ENCODE data around the gene YPEL1. TPM values are rescaled to one million over a fixed set of nuclear protein-coding genes. Genes with fewer than 3 reads are reported as not detected.

Gene YPEL1
- total RNA-seq, 4 donors from 2014 or later, result 3.1 to 16.5 (median 8.6) TPM

DNA sequence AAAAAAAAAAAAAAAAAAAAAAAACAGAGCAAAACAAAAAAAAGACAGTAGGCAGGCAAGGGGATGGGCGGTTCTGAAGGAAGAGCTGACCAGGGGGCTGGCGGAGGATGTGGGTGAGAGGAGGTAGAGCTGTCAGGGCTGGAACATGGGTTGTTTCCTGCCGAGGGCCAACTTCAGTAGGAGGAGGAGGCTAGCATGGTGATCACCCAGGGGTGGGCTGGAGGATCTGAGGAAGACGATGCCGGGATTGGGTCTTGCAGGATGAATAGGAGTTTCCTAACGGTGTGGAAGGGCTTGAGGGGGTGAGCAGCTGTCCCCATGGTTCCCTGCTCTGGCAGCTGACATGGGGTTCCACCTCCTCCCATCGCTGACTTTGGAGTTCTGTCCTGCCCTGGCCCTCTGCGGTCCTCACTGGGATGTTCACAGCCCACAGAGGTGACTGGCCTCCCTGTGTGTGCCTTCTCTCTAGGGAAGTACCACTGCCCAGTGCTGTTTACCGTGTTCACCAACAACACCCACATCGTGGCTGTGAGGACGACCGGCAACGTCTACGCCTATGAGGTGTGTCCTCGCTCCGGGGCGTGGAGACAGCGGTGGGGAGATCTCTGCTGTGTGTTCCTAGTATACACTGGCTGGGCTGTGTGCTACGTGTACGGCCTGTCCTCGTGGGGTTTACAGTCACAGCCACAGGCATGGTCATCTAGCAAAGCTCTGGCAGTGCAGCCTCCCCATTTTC, 54.6 kb downstream of the YPEL1 start:
- TF ChIP-seq, protein P1, sequence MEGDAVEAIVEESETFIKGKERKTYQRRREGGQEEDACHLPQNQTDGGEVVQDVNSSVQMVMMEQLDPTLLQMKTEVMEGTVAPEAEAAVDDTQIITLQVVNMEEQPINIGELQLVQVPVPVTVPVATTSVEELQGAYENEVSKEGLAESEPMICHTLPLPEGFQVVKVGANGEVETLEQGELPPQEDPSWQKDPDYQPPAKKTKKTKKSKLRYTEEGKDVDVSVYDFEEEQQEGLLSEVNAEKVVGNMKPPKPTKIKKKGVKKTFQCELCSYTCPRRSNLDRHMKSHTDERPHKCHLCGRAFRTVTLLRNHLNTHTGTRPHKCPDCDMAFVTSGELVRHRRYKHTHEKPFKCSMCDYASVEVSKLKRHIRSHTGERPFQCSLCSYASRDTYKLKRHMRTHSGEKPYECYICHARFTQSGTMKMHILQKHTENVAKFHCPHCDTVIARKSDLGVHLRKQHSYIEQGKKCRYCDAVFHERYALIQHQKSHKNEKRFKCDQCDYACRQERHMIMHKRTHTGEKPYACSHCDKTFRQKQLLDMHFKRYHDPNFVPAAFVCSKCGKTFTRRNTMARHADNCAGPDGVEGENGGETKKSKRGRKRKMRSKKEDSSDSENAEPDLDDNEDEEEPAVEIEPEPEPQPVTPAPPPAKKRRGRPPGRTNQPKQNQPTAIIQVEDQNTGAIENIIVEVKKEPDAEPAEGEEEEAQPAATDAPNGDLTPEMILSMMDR (IDR thresholded peaks at IDR 0.05; ENCODE audit: low read depth), result no peak

GRCh38 chr22:21679383-21679782, 56.2 kb downstream of the YPEL1 start:
- TF ChIP-seq, protein P1 (IDR thresholded peaks at IDR 0.05; ENCODE audit: low read depth), result no peak

DNA sequence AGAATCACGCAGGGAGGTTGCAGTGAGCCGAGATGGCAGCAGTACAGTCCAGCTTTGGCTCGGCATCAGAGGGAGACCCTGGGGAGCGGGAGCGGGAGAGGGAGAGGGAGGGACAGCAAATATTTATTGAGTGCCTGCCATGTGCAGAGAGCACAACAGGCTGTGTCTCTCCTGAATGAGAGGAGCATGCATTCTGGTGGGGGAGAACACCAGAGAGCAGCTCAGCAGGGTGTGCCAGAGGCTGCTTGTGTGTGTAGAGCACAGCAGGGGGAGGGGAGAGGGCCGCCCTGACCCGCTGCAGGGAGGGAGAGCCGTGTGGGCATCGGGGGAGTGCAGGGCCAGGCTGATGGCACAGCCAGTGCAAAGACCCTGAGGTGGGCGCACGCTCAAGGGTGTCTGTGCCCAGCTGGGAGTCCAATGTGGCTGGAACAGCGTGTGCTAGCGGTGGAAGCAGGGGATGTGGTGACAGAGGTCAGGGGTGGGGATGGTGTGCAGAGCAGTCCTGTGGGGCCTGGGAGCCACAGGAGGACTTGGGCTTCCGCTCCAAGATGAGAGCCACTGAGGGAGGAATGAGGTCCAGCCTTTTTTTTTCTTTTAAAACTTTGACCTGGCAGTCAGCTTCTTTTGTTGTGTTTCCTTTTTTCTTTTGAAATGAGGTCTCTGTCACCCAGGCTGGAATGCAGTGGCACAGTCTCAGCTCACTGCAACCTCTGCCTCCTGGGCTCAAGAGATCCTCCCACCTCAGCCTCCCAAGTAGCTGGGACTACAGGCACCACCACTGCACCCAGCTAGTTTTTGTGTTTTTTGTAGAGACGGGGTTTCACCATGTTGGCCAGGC, 57.8 kb downstream of the YPEL1 start:
- TF ChIP-seq, protein P1 (IDR thresholded peaks at IDR 0.05; ENCODE audit: low read depth), result no peak

DNA sequence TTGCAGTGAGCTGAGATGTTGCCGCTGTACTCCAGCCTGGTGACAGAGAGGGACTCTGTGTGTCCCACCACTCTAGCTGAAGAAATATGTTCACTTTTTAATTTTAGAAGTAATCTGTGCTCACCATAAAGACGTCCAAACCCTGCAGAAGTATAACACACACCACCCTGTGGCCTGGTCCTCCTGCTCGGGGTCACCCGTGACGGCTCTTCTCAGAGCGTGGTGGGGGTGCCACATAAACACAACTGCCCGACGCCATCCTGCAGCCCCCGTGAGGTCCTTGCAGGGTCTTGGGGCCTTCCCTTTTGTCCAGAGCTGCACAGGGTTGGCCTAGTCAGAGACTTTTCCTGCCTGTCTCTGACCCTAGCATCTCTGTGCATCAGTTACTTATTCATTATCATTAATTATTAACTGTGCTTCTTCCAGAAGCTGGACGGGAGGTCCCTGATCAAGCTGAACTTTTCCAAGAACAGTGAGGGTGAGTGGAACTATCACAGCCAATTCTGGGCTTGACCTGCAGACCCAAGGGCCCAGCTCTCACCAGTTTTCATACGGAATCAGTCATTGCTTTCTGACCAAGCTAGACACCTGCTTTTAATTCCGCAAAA, 60.9 kb downstream of the YPEL1 start:
- TF ChIP-seq, protein P1 (IDR thresholded peaks at IDR 0.05; ENCODE audit: low read depth), result no peak

GRCh38 chr22:21673534-21674321, 61.9 kb downstream of the YPEL1 start:
- TF ChIP-seq, protein P1 (IDR thresholded peaks at IDR 0.05; ENCODE audit: low read depth), result no peak

DNA sequence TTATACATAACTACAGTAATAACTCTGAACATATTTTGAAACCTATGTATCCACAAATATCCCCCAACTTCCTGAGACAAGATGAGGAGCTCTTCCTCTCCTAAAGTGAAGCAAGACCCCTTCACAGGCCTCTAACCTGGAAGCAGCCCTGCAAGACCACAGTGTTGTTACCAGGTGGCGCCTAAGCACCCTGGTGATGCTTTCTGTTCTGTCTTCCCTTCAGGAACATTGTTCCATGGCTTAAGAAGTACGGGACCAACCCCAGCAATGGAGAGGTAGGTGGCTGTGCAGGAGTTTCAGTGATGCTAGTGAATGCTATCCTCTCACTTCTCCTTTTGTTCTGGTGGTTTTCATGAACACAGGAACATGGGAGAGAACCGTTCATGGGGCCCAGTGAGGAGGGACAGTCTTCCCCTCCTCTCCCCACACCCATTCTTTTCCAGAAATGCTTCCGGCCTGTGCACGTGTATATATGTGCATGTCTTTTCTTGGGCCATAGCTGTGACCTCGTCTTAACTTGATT, 63.4 kb downstream of the YPEL1 start:
- TF ChIP-seq, protein P1 (IDR thresholded peaks at IDR 0.05; ENCODE audit: low read depth), result no peak
